A549 treated with CORT108297 at 1 μM for 4 hours (cell line): ENCODE data around the gene FNDC7. TPM values are rescaled to one million over a fixed set of nuclear protein-coding genes. Genes with fewer than 3 reads are reported as not detected.

Experiments used
- total RNA-seq: library from RNA; stranded (reverse); fragments of 200-300 nt; extraction: Qiagen RNA extraction; gene quantifications from 5 replicates; pipeline ENCODE4 v1.2.3, GENCODE V29; 2022

Gene FNDC7, protein sequence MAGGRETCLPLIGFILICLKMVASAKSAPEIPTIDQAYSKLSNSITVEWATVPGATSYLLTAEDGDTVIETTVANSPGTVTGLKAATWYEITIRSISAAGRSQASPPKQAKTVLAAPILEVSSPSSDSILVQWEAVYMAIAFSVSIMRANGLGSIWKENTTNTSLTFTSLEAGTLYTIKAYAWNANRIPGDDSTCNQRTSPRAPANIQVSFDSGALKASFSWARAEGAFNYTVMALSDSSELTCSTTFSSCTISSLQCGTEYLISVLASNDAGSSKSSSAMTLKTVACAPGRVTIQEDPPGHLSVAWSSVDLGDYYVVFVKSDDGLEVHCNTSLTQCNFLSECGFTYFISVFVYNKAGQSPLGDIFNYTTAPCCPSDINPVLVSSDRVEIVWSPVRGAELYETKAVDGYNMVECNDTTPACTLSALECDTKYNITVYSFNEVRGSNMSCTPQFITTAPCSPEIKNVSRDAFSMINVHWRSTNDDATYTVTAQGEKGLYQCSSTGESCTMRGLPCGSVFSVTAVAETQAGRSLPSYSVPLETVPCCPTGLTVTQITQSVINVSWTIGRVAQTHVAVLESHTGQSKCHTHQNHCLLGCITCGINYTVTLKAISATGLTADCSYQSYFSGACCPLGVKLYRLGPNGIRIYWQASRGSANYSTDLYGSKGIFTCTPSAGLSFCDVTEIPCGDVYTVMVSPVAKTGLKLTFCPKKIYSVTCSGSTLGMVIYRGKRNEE
- 0.02 to 0.07 TPM (median 0.05 TPM) in 3 of 5 replicates, not detected in the others for total RNA-seq

GRCh38 chr1:108712606-108713150 is at the start of gene FNDC7:
Gene FNDC7, plus strand, starts transcription at chr1:108712908. Its CDS starts 26 bp downstream, at chr1:108712934.

GRCh38 chr1:108691942-108692723 is 20.6 kb upstream of the FNDC7 start, which contains the start of gene PRPF38B:
Gene PRPF38B, plus strand, starts transcription at chr1:108692310. Its CDS starts 282 bp downstream, at chr1:108692592.

GRCh38 chr1:108746382-108747170 is 33.9 kb downstream of the FNDC7 start, which contains the start of gene STXBP3:
Gene STXBP3, plus strand, starts transcription at chr1:108746674. Its CDS starts 64 bp downstream, at chr1:108746738.

Other genes starting within 250 kb of the FNDC7 start
- 4.2 to 6.5 TPM (median 5.7 TPM) in 5 replicates for gene EEIG2, start 152.8 kb upstream of the FNDC7 start, total RNA-seq
- gene HENMT1, start 51.8 kb upstream of the FNDC7 start, total RNA-seq, result 3.6 to 5.2 TPM (median 4.4 TPM) in 5 replicates
- 19.4 to 26.1 TPM (median 21.8 TPM) in 5 replicates for gene PRPF38B, start 20.6 kb upstream of the FNDC7 start, total RNA-seq
- 14.1 to 33.6 TPM (median 19.8 TPM) in 5 replicates for gene STXBP3, start 33.8 kb downstream of the FNDC7 start, total RNA-seq
- gene AKNAD1, start 144.2 kb downstream of the FNDC7 start, total RNA-seq, result 0.64 to 1.1 TPM (median 0.77 TPM) in 5 replicates
- 13.6 to 19.4 TPM (median 16.3 TPM) in 5 replicates for gene GPSM2, start 164.1 kb downstream of the FNDC7 start, total RNA-seq